Smooth muscle cell (in vitro differentiated cells): Measurements from ENCODE around the gene ERVH48-1. TPM values are rescaled to one million over a fixed set of nuclear protein-coding genes. Genes with fewer than 3 reads are reported as not detected.

Source experiments
- DNase-seq: peaks from one replicate; lab custom pipeline; 2025; ENCODE audit not compliant: unreplicated experiment; lab: John Stamatoyannopoulos, UW
- H2AFZ ChIP-seq: fragments of 200-600 bp; sonication (generic); 2 replicates; pipeline ENCODE4 v1.6.0; 2016; ENCODE audit warnings: antibody characterized with exemption, low read depth, mild to moderate bottlenecking
- H3F3A ChIP-seq: fragments of 200-600 bp; sonication (generic); 2 replicates; pipeline ENCODE4 v1.6.0; 2017; ENCODE audit warnings: antibody characterized with exemption, low read depth
- H3K27ac ChIP-seq: fragments of 200-600 bp; sonication (generic); 2 replicates; pipeline ENCODE4 v1.5.1; 2016; ENCODE audit warnings: low read depth, mild to moderate bottlenecking
- H3K27me3 ChIP-seq: fragments of 200-600 bp; sonication (generic); 2 replicates; pipeline ENCODE4 v1.6.1; 2016; ENCODE audit warnings: low read depth, mild to moderate bottlenecking
- H3K36me3 ChIP-seq: fragments of 200-600 bp; sonication (generic); 2 replicates; pipeline ENCODE4 v1.5.1; 2016; ENCODE audit warnings: low read depth
- H3K4me1 ChIP-seq: fragments of 200-600 bp; sonication (generic); 2 replicates; pipeline ENCODE4 v1.5.1; 2016; ENCODE audit warnings: low read depth
- H3K4me2 ChIP-seq: fragments of 200-600 bp; sonication (generic); 2 replicates; pipeline ENCODE4 v1.6.0; 2016; ENCODE audit warnings: mild to moderate bottlenecking
- H3K4me3 ChIP-seq: fragments of 200-600 bp; sonication (generic); 2 replicates; pipeline ENCODE4 v1.5.1; 2016; ENCODE audit warnings: mild to moderate bottlenecking
- H3K79me2 ChIP-seq: fragments of 200-600 bp; sonication (generic); 2 replicates; pipeline ENCODE4 v1.6.0; 2016; ENCODE audit warnings: low read depth, mild to moderate bottlenecking
- H3K9ac ChIP-seq: fragments of 200-600 bp; sonication (generic); 2 replicates; pipeline ENCODE4 v1.6.0; 2016; ENCODE audit warnings: low read depth
- H3K9me3 ChIP-seq: fragments of 200-600 bp; sonication (generic); replicated peaks from 2 replicates; pipeline ENCODE4 v1.5.1; 2016; ENCODE audit warnings: low read depth
- H4K20me1 ChIP-seq: fragments of 200-600 bp; sonication (generic); 2 replicates; pipeline ENCODE4 v1.6.0; 2016; ENCODE audit warnings: low read depth
- WGBS: methylation state at CpG from one replicate; pipeline ENCODE4 v1.1.7; 2016; ENCODE audit warnings: low lambda C conversion rate; 5-methylcytosine and 5-hydroxymethylcytosine counted together
- polyA plus RNA-seq: library from polyadenylated mRNA; unstranded; fragments of >200 nt; fragmentation: Nextera tagmentation; extraction: Ambion mirVana; gene quantifications from 2 replicates; pipeline ENCODE4 v1.2.1, GENCODE V29; 2016
- total RNA-seq: library from RNA; depleted of rRNA; stranded (reverse); fragments of >200 nt; gene quantifications from 2 replicates; pipeline ENCODE4 v1.2.3, GENCODE V29; 2014
- TF ChIP-seq, protein P1 (sequence below): fragments of 200-600 bp; sonication (generic); IDR thresholded peaks from 2 replicates; pipeline ENCODE4 v1.5.1; 2017; ENCODE audit warnings: borderline replicate concordance, mild to moderate bottlenecking, antibody characterized with exemption; ENCODE audit not compliant: insufficient read depth, poor library complexity, severe bottlenecking

The ERVH48-1 gene
- total RNA-seq: 7.5 and 7.6 TPM in 2 replicates
- polyA plus RNA-seq: 6.8 and 9.8 TPM in 2 replicates

DNA sequence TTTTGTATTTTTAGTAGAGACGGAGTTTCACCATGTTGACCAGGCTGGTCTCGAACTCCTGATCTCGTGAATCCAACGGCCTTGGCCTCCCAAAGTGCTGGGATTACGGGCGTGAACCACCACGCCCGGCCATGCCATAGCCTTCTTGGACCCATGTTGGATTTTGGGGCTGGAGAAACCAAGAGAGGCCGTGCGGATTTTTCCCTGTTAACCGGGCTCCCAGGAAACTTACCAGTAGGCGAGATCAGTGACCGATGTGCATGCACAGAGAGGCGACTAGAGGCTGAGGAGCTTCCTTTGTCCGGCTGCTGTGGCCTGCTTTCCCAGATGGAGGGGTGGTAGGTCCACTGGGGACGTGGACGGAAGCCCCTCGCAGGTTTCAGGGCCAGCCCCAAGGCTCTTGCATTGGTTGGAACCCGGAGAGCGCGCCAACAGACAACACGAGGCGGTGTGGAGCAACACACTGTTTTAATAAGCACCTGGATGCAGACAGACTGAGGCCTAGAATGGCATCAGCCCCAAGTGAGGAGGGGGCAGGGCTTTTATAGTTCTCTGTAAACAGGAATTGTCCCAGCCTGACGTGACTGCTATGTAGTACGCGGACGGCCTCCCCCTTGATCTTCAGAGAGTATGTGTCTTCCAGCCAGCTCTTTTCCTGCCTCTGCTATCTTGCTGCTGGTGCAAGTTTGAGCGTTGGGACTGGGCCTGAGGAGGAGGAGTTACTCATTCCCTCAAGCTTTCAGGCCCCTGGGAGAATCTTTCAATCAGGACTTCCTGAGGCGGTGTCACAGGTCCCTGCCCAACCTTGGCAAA, at the start of gene ERVH48-1:
Gene ERVH48-1, minus strand, starts transcription at position 517 of the 813 bp plus-strand sequence. CDS start 6,624 bp downstream, outside the sequence.
- WGBS: 66% methylated on average over 29 of the region's 29 CpGs
- TF ChIP-seq, protein P1, sequence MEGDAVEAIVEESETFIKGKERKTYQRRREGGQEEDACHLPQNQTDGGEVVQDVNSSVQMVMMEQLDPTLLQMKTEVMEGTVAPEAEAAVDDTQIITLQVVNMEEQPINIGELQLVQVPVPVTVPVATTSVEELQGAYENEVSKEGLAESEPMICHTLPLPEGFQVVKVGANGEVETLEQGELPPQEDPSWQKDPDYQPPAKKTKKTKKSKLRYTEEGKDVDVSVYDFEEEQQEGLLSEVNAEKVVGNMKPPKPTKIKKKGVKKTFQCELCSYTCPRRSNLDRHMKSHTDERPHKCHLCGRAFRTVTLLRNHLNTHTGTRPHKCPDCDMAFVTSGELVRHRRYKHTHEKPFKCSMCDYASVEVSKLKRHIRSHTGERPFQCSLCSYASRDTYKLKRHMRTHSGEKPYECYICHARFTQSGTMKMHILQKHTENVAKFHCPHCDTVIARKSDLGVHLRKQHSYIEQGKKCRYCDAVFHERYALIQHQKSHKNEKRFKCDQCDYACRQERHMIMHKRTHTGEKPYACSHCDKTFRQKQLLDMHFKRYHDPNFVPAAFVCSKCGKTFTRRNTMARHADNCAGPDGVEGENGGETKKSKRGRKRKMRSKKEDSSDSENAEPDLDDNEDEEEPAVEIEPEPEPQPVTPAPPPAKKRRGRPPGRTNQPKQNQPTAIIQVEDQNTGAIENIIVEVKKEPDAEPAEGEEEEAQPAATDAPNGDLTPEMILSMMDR: no peak
- Histone ChIP-seq H4K20me1 (no peaks in the 10 kb centered on the region), H3F3A (no peaks in the 10 kb centered on the region), H3K36me3 (no peaks in the 10 kb centered on the region), H2AFZ (no peak within 1 kb of the TSS), H3K4me1 (peaks cover 6% of the 10 kb centered on the region), H3K9me3 (no peaks in the 10 kb centered on the region), H3K27me3 (no peaks in the 10 kb centered on the region), H3K4me2 (peak within 1 kb of the TSS; percentile 75), H3K27ac (peak within 1 kb of the TSS; percentile 17), H3K9ac (no peak within 1 kb of the TSS), H3K4me3 (no peak within 1 kb of the TSS), H3K79me2 (no peaks in the 10 kb centered on the region)
- DNase-seq: no peak

DNA sequence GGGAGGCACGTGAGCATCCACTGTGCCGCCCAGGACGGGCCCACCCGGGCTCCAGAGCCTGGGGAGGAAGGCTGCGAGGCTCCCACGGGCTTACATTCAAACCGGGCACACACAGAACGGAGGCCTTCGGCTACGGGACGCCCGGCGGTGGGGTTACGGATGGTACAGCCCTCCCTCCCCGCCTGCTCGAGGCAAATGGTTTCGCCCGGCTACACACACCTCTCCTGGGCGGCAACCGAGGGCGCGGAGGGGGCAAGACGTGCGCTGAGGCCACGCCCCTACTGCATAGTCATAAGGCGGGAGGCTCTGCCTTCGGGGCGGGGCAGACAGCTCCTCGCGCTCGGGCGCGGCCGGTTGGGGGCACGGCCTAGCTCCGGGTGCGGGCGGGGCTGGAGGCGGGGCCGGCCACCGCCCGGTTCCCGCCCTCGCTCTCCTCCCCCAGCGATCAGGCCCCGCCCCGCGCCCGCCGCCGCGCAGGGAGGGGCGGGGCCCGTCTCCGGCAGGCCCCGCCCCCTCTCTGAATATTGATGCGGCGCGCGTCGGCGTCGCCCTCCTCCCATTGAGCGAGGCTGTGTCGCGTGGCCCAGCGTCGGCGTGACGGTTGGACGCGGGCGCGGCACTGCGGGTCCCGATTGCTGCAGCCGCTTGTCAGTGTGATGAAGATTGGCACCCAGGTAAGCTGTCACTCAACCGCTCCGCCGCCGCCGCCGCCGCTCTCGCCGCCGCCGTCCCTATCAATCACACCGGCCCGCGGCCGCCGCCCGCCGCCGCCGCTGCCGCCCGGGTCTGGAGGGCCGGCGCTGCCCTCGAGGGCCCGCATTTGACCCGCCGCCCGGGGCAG, 48.8 kb upstream of the ERVH48-1 start, which contains the start of gene PKNOX1:
Gene PKNOX1, plus strand, starts transcription at position 572 of the 841 bp plus-strand sequence. CDS start 29,820 bp downstream, outside the sequence.
- Histone ChIP-seq H3K36me3 (no peaks in the 10 kb centered on the region), H3F3A (peaks cover 11% of the 10 kb centered on the region), H3K9ac (peak within 1 kb of the TSS; percentile 90), H2AFZ (peak within 1 kb of the TSS; percentile 76), H3K27ac (peak within 1 kb of the TSS; percentile 92), H3K4me1 (peaks cover 16% of the 10 kb centered on the region), H4K20me1 (no peaks in the 10 kb centered on the region), H3K79me2 (peaks cover 39% of the 10 kb centered on the region), H3K9me3 (no peaks in the 10 kb centered on the region), H3K4me2 (peak within 1 kb of the TSS; percentile 90), H3K27me3 (no peaks in the 10 kb centered on the region), H3K4me3 (peak within 1 kb of the TSS; percentile 73)
- peak; percentile 93 for DNase-seq
- WGBS: 1% methylated on average over 56 of the region's 106 CpGs
- TF ChIP-seq, protein P1: no peak

DNA sequence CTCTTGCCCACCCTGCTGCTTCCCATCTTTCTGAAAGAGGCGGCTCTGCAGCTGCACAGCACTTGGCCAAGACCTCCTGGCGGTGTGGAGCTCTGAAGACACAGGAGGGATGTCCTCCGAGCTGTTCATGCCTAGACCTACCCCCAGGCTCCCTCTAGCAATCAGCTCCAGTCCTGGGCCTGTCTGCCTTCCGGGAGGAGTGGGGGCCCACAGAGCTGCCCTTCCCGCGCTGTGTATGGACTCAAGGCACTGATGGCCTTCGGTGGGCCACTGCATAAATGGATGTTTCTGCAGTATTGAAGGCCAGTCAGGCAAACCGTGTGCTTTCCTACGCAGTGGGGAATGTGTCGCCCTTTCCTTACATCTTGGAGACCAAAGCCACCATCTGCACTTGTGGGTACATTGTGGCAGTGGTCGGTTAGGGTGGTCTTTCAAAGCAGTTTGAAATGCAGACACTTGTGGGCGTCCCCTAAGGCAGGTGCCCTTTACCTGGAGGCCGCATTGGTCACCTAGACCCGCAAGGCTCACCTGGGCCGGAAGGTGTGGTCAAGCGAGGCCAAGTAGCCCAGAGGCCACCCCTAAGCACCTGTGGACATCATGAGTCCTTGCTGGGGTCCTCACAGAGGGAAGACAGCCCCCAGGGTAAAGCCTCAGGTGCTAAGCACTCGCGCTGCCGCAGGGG, 48.0 kb upstream of the ERVH48-1 start:
- Histone ChIP-seq H4K20me1 (no peaks in the 10 kb centered on the region), H3K9ac (peak overlapping the region; percentile 81), H3K4me2 (peak overlapping the region; percentile 89), H3K4me3 (peak overlapping the region; percentile 58), H3K9me3 (no peaks in the 10 kb centered on the region), H3K36me3 (no peaks in the 10 kb centered on the region), H3K27ac (peak overlapping the region; percentile 61), H2AFZ (peak overlapping the region; percentile 76), H3K4me1 (peaks cover 16% of the 10 kb centered on the region), H3K27me3 (no peaks in the 10 kb centered on the region), H3F3A (peaks cover 11% of the 10 kb centered on the region), H3K79me2 (peaks cover 31% of the 10 kb centered on the region)
- 73% methylated on average over 19 of the region's 19 CpGs for WGBS
- DNase-seq: no peak
- TF ChIP-seq, protein P1: no peak
